M059J (cell line): ENCODE measurements around the gene AQP11. TPM values are rescaled to one million over a fixed set of nuclear protein-coding genes. Genes with fewer than 3 reads are reported as not detected.

Experiments
- DNase-seq: peaks from one replicate; pipeline ENCODE4 v3.0.0-alpha.2; 2012; ENCODE audit warnings: low read depth
- total RNA-seq: library from RNA; depleted of rRNA; stranded (reverse); fragments of >200 nt; shearing (Covaris generic); gene quantifications from 2 replicates; pipeline ENCODE4 v1.2.3, GENCODE V29; 2014; rRNA removed

AQP11 gene
- total RNA-seq, 1 experiment from 2014 or later: 3.6 TPM

DNA sequence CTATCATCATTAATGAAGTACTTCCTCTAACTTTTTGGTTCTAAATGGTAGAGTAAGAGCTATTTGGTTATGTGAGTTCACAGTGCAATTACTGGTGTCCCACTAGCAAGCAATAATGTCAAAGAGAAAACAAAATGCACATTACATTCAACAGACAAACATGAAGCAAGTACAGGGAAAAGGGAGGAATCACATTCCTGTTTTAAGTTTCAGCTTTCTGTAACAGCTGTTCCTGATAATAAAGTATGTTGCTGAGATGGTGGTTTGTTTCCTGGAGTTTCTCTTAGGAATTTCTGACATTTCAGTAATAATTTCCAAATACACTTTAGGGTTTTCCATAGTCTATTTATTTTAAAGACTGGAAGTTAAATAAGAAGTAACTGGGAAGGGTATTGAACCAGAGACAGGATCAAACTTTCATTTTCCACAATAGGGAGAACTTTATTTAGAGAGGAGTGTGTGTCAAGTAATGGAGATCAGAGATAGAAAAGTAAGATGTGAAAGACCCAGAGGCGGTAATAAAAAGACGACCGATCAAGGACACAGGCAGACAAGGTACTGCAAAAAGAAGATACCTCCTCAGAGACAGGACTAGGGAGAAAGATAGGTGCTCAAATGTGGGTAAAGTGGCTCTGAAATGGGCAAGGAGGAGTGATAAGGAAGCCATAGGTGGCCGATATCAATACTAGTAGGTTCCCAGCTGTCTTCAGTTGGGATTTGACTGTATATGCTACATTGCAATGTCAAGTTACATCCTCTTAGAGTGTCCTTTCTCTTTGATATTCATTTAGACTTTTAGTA, 68.7 kb downstream of the AQP11 start:
- DNase-seq: no peak

Other genes starting within 250 kb of the AQP11 start
- 31.6 and 37.5 TPM in 2 replicates for gene PAK1, start 115.9 kb upstream of the AQP11 start, total RNA-seq
- 135 and 150 TPM in 2 replicates for gene CLNS1A, start 47.8 kb downstream of the AQP11 start, total RNA-seq
- 31.0 and 32.7 TPM in 2 replicates for gene RSF1, start 230.8 kb downstream of the AQP11 start, total RNA-seq
- gene AAMDC, start 231.2 kb downstream of the AQP11 start, total RNA-seq: 18.3 and 28.8 TPM in 2 replicates